T-cell (primary cell): ENCODE results near the gene PRKCB. TPM values are rescaled to one million over a fixed set of nuclear protein-coding genes. Genes with fewer than 3 reads are reported as not detected.
"Not testable (repeated sequence)": the region's sequence is repeated elsewhere in the genome, so short reads cannot be mapped to it uniquely, and the experiment has no call there.

Source experiments
- ATAC-seq, 4 experiments: fragments of 200-7000 bp in 3 of 4; fragments of 150-1000 bp in 1 of 4; cut with Tn5 transposase; replicated peaks in 1 of 4; 1 replicate in 3 of 4; 2 replicates in 1 of 4; pipeline ENCODE4 v1.10.0; 2021; ENCODE audit warnings: moderate library complexity in 3 of 4, mild to moderate bottlenecking in 2 of 4, moderate number of reproducible peaks in 1 of 4
- CTCF ChIA-PET, 2 donors: fragments of 300-600 bp; sonication (Branson Sonifier 250); formaldehyde crosslinking; loops; one replicate each; lab custom pipeline; 2022; ENCODE audit warnings: antibody characterized with exemption in 2 of 2; lab: Charles Lee
- POLR2A ChIA-PET, 2 donors: fragments of 300-600 bp; sonication (Branson Sonifier 250); formaldehyde crosslinking; loops; one replicate each; lab custom pipeline; 2022; ENCODE audit warnings: antibody characterized with exemption in 2 of 2; lab: Charles Lee
- DNase-seq, 35 experiments: peaks; one replicate each; pipeline versions ENCODE4 v3.0.0 to v3.0.0-alpha.2; 2013 to 2023
- H3K27ac ChIP-seq: one replicate; pipeline ENCODE4 v1.5.1; 2013; ENCODE audit warnings: low read length
- H3K27me3 ChIP-seq, 2 experiments: replicated peaks in 1 of 2; 1 replicate in 1 of 2; 2 replicates in 1 of 2; pipeline versions ENCODE4 v1.6.1 to v1.7.0; 2013; ENCODE audit warnings: low read length in 1 of 2, mixed read lengths in 1 of 2; ENCODE audit not compliant: control insufficient read depth in 2 of 2, insufficient read depth in 2 of 2; ENCODE audit errors: extremely low read depth in 1 of 2
- H3K36me3 ChIP-seq, 2 donors: 1 replicate in 1 of 2; 2 replicates in 1 of 2; pipeline versions ENCODE4 v1.6.1 to v1.7.0; 2013; ENCODE audit warnings: low read length in 1 of 2; ENCODE audit not compliant: control insufficient read depth in 2 of 2, insufficient read depth in 1 of 2; ENCODE audit errors: extremely low read depth in 1 of 2
- H3K4me1 ChIP-seq, 2 experiments: 1 replicate in 1 of 2; 2 replicates in 1 of 2; pipeline versions ENCODE4 v1.6.1 to v1.7.0; 2013; ENCODE audit warnings: low read length in 2 of 2, mixed read lengths in 1 of 2; ENCODE audit not compliant: insufficient read depth in 2 of 2, control insufficient read depth in 1 of 2; ENCODE audit errors: extremely low read depth in 1 of 2
- H3K4me3 ChIP-seq, 2 donors: 1 replicate in 1 of 2; 2 replicates in 1 of 2; pipeline versions ENCODE4 v1.5.1 to v1.7.0; 2013; ENCODE audit warnings: mild to moderate bottlenecking in 2 of 2, low read length in 1 of 2, moderate library complexity in 1 of 2; ENCODE audit not compliant: control insufficient read depth in 1 of 2; ENCODE audit errors: extremely low read depth in 1 of 2
- H3K9me3 ChIP-seq: 2 replicates; pipeline ENCODE4 v1.7.0; 2013
- H3K27ac Mint-ChIP-seq, 2 donors: one replicate each; pipeline ENCODE4 v1.8.0; 2020 to 2021; ENCODE audit warnings: mild to moderate bottlenecking in 2 of 2, mixed read lengths in 2 of 2
- H3K27me3 Mint-ChIP-seq, 2 donors: one replicate each; pipeline ENCODE4 v1.8.0; 2021 to 2022; ENCODE audit warnings: mixed read lengths in 2 of 2
- H3K36me3 Mint-ChIP-seq: one replicate; pipeline ENCODE4 v1.8.0; 2021; ENCODE audit warnings: mixed read lengths
- H3K4me1 Mint-ChIP-seq, 3 donors: one replicate each; pipeline ENCODE4 v1.8.0; 2020 to 2022; ENCODE audit warnings: mixed read lengths in 3 of 3, mild to moderate bottlenecking in 1 of 3
- H3K4me3 Mint-ChIP-seq, 3 donors: one replicate each; pipeline ENCODE4 v1.8.0; 2020 to 2022; ENCODE audit warnings: mild to moderate bottlenecking in 3 of 3, mixed read lengths in 3 of 3, moderate library complexity in 3 of 3
- H3K9me3 Mint-ChIP-seq, 3 donors: one replicate each; pipeline ENCODE4 v1.8.0; 2020 to 2022; ENCODE audit warnings: mixed read lengths in 3 of 3
- WGBS: methylation state at CpG from one replicate; pipeline ENCODE4 v1.1.5; 2013; ENCODE audit warnings: missing lambda C conversion rate; ENCODE audit not compliant: insufficient coverage; 5-methylcytosine and 5-hydroxymethylcytosine counted together
- total RNA-seq, 35 experiments: library from RNA in 6 of 35; stranded (reverse) in 6 of 35; fragments of 120-200 nt in 1 of 35; gene quantifications; one replicate each; pipeline versions ENCODE4 v1.2.1 to v1.2.4 and lab custom pipeline; 2013 to 2026

Gene PRKCB
- total RNA-seq, 5 donors from 2014 or later (not counting 1 experiment from before 2014, with no cell fraction given), result 84.7 to 114 (median 105) TPM

DNA sequence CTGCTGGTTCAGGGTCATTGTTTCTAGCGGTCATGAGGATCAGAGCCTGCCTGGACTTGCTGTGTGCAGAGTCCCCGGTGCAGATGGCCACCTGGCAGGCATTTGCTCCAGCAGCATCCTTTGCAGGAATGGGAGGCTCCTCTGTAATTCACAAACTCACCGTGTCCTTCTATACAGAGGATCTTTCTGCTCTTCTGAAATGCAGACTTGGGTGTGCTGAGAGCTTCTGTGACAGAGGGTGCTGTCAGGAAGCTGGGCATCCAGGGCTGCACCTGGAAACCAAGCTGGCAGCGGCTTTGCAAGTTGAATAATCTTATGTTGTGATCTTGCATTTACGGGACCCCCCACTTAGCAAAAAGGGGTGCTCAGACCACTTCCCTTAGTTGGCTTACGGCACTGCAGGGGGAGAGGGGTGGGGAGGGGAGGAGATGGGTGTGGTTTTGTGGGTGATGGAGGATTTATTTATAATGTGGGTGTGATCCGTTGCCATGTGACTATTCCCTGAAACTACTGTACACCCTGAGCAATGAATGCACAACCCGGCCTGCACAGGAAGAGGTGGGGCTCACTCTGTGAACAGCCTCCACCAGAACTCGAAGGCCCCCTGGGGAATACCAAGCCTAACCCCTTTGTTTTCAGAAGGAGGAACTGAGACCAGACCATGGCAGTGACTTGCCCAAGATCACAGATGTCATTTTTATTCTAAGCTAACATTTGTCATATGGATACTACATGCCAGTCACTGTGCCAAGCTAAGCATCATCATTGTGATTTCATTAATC is 178.3 kb downstream of the PRKCB start:
- peak overlapping the region; percentile 95 to 98 for H3K27ac Mint-ChIP-seq
- H3K27ac ChIP-seq, result peak overlapping the region; percentile 79
- no peak overlapping the region for H3K4me3 ChIP-seq
- peaks cover 22 to 51% of the 10 kb centered on the region in 2 experiments for H3K4me1 ChIP-seq
- POLR2A ChIA-PET, result interaction anchor here in 1 of 2 donors (0.5 kb wide), 1 partner anchor 111 kb away, joined by 3 read pairs; no protein-coding TSS in a partner anchor
- no peaks in the 10 kb centered on the region for H3K9me3 Mint-ChIP-seq
- ATAC-seq (peak; percentile 88 to 93 (median 90)), DNase-seq (peak; percentile 30 to 86 (median 71))
- no peaks in the 10 kb centered on the region for H3K9me3 ChIP-seq
- peaks cover 58 to 72% (median 65%) of the 10 kb centered on the region in 3 donors for H3K4me1 Mint-ChIP-seq
- H3K4me3 Mint-ChIP-seq, result peak overlapping the region; percentile 34 to 72 (median 55)
- H3K27me3 ChIP-seq, result no peaks in the 10 kb centered on the region
- CTCF ChIA-PET, result interaction anchor here (0.5 to 7.8 kb wide), 11 partner anchors 10 to 282 kb away, joined by 3 to 146 read pairs (median 4); no protein-coding TSS in a partner anchor
- 10% methylated on average over 2 of the region's 9 CpGs for WGBS
- H3K36me3 ChIP-seq, result peaks cover 0 to 2% of the 10 kb centered on the region in 2 donors
- no peaks in the 10 kb centered on the region for H3K27me3 Mint-ChIP-seq
- peaks cover 8% of the 10 kb centered on the region for H3K36me3 Mint-ChIP-seq

DNA sequence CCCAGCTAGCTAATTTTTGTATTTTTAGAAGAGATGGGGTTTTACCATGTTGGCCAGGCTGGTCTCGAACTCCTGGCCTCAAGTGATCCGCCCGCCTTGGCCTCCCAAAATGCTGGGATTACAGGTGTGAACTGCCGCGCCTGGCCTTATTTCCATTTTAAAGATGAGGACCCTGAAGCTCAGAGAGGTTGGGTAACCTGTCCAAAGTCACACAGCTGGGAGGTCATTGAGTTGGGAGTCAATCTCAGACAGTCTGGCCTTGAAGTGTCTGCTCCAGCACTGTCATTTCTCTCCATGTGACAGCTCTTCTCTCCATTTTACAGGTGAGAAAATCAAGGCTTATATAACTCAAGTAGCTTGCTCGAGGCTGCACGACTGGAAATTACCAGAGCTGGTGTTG is 179.2 kb downstream of the PRKCB start:
- CTCF ChIA-PET, result interaction anchor here (0.6 to 7.8 kb wide), 7 partner anchors 8 to 274 kb away, joined by 3 to 146 read pairs (median 4); no protein-coding TSS in a partner anchor
- H3K36me3 Mint-ChIP-seq, DNase-seq, ATAC-seq, H3K27me3 Mint-ChIP-seq, H3K9me3 Mint-ChIP-seq, H3K4me3 ChIP-seq, H3K36me3 ChIP-seq, POLR2A ChIA-PET, H3K9me3 ChIP-seq, H3K27me3 ChIP-seq: not testable (repeated sequence)
- H3K27ac ChIP-seq, result peak overlapping the region; percentile 79
- peaks cover 56 to 69% (median 63%) of the 10 kb centered on the region in 3 donors for H3K4me1 Mint-ChIP-seq
- peaks cover 22 to 47% of the 10 kb centered on the region in 2 experiments for H3K4me1 ChIP-seq
- 89% methylated on average over 6 of the region's 7 CpGs for WGBS
- peak overlapping the region; percentile 81 to 85 for H3K27ac Mint-ChIP-seq
- peak overlapping the region in 1 of 3 donors; percentile 72 for H3K4me3 Mint-ChIP-seq

DNA sequence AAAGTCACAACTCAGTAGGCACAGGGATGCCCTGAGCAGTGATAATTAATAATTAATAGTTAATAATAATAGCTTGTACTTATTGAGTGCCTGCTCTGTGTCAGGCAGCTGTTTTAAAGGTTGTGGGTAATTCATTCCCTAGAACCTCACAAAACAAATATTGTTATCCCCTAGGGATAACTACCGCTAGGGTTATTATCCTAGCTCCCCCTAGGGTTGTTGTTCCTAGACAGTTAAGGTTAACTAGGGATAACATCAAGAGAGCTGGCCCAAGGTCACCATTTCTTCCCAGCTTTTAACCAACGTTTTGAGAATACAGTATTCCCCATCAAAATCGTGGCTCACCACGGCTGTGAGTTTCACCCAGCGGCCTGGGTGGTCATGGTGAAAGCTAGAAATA is 180.1 kb downstream of the PRKCB start:
- H3K36me3 ChIP-seq, result peaks cover 0 to 3% of the 10 kb centered on the region in 2 donors
- no peaks in the 10 kb centered on the region for H3K9me3 ChIP-seq
- 100% methylated on average over 3 of the region's 5 CpGs for WGBS
- H3K27me3 ChIP-seq, result no peaks in the 10 kb centered on the region
- H3K4me1 Mint-ChIP-seq, result peaks cover 50 to 66% (median 60%) of the 10 kb centered on the region in 3 donors
- H3K4me1 ChIP-seq, result peaks cover 23 to 41% of the 10 kb centered on the region in 2 experiments
- DNase-seq (no peak), ATAC-seq (no peak)
- no peaks in the 10 kb centered on the region for H3K27me3 Mint-ChIP-seq
- H3K9me3 Mint-ChIP-seq, result no peaks in the 10 kb centered on the region
- ChIA-PET POLR2A (no interaction called here), CTCF (interaction anchor here (0.7 to 7.8 kb wide), 6 partner anchors 9 to 213 kb away, joined by 3 to 146 read pairs (median 4); no protein-coding TSS in a partner anchor)
- H3K36me3 Mint-ChIP-seq, result peaks cover 7% of the 10 kb centered on the region
- H3K4me3 Mint-ChIP-seq, result peak overlapping the region in 1 of 3 donors; percentile 72
- peak overlapping the region; percentile 79 for H3K27ac ChIP-seq
- H3K27ac Mint-ChIP-seq, result peak overlapping the region; percentile 81 to 85
- H3K4me3 ChIP-seq, result no peak overlapping the region

DNA sequence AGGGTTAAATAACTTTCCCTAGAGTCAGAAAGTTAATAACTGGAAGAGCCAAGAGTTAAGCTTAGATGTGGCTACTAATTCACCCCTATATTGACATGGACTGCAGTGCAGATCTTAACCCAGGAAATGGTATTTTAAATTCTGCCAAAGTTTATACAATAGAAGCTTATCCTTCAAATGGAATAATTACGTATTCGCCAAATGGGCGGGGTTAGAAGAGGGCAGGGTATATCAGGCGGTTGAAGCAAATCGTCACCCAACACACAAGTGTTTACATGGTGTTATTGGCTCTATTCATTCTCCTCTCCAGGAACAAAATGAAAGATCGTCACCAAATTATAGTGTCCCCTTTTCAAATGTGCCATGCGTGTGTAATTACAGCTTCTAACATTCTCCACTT is 182.7 kb downstream of the PRKCB start:
- CTCF ChIA-PET, result no interaction called here
- H3K4me3 Mint-ChIP-seq, result no peak overlapping the region
- peaks cover 8% of the 10 kb centered on the region for H3K36me3 Mint-ChIP-seq
- no peak overlapping the region for H3K27ac ChIP-seq
- H3K27me3 ChIP-seq, result no peaks in the 10 kb centered on the region
- peaks cover 0 to 3% of the 10 kb centered on the region in 2 donors for H3K36me3 ChIP-seq
- H3K9me3 Mint-ChIP-seq, result no peaks in the 10 kb centered on the region
- no peak overlapping the region for H3K4me3 ChIP-seq
- no peak for ATAC-seq
- POLR2A ChIA-PET, result interaction anchor here in 1 of 2 donors (0.6 kb wide), 1 partner anchor 524 kb away, joined by 6 read pairs; no protein-coding TSS in a partner anchor
- no peak for DNase-seq
- peak overlapping the region; percentile 11 to 37 for H3K27ac Mint-ChIP-seq
- H3K4me1 Mint-ChIP-seq, result peaks cover 51 to 60% (median 54%) of the 10 kb centered on the region in 3 donors
- no peaks in the 10 kb centered on the region for H3K9me3 ChIP-seq
- 96% methylated on average over 4 of the region's 7 CpGs for WGBS
- H3K4me1 ChIP-seq, result peaks cover 19 to 38% of the 10 kb centered on the region in 2 experiments
- no peaks in the 10 kb centered on the region for H3K27me3 Mint-ChIP-seq

DNA sequence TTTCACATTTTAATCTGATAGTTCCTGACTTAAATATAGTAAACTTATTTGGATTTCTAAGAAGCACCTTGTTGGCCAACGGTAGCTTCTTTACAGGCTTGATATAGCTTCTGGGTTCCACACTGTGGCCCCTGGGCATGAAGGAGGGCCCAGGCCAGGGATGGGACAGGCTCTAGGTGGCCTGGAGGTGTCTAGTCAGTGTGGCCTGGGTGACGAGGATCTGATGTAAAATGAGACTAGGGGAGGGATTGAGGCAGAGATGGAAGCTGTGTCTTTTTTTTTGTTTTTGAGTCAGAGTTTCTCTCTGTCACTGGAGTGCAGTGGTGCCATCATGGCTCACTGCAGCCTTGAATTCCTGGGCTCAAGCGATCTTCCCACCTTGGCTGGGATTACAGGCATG is 187.0 kb downstream of the PRKCB start:
- no peak for DNase-seq
- Histone ChIP-seq H3K27me3 (no peaks in the 10 kb centered on the region), H3K9me3 (no peaks in the 10 kb centered on the region), H3K27ac (no peak overlapping the region), H3K4me1 (peaks cover 2 to 9% of the 10 kb centered on the region in 2 experiments), H3K36me3 (peaks cover 0 to 3% of the 10 kb centered on the region in 2 donors), H3K4me3 (no peak overlapping the region)
- 50% methylated on average over 1 of the region's 3 CpGs for WGBS
- no peak overlapping the region for H3K27ac Mint-ChIP-seq
- ChIA-PET CTCF (no interaction called here), POLR2A (no interaction called here)
- no peak for ATAC-seq
- H3K27me3 Mint-ChIP-seq, result no peaks in the 10 kb centered on the region
- H3K36me3 Mint-ChIP-seq, result peaks cover 8% of the 10 kb centered on the region
- peaks cover 32 to 42% (median 33%) of the 10 kb centered on the region in 3 donors for H3K4me1 Mint-ChIP-seq
- no peaks in the 10 kb centered on the region for H3K9me3 Mint-ChIP-seq
- H3K4me3 Mint-ChIP-seq, result no peak overlapping the region

DNA sequence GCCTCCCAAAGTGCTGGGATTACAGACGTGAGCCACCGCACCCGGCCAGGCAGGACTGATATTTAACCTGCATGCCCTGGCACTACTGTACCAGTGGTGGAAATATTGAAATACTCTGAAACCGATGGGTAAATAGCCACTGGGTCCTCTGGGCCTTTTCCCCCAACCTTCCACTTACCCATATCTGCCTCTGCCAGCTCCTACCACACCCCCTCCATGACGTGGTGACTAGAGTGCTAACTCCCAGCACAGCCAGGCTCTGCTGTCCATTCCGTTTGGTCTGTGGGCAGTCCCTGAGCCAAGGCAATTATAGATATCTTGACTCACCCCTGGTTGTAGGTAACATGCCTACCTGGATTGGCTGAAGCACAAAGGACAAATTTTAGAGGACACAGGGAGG is 187.8 kb downstream of the PRKCB start:
- 67% methylated on average over 3 of the region's 6 CpGs for whole genome bisulfite sequencing
- POLR2A ChIA-PET, result no interaction called here

More for the DNA sequence above, 187.8 kb downstream of the PRKCB start:
- peaks cover 8% of the 10 kb centered on the region for H3K36me3 Mint-ChIP-seq
- H3K27ac Mint-ChIP-seq, result no peak overlapping the region
- no peak for DNase-seq
- H3K9me3 Mint-ChIP-seq, result no peaks in the 10 kb centered on the region
- Histone ChIP-seq H3K27ac (no peak overlapping the region), H3K4me1 (peaks cover 2 to 9% of the 10 kb centered on the region in 2 experiments), H3K4me3 (no peak overlapping the region), H3K27me3 (no peaks in the 10 kb centered on the region), H3K9me3 (no peaks in the 10 kb centered on the region), H3K36me3 (peaks cover 0 to 3% of the 10 kb centered on the region in 2 donors)
- H3K27me3 Mint-ChIP-seq, result no peaks in the 10 kb centered on the region
- CTCF ChIA-PET, result no interaction called here
- H3K4me3 Mint-ChIP-seq, result no peak overlapping the region
- no peak for ATAC-seq
- peaks cover 32 to 44% (median 35%) of the 10 kb centered on the region in 3 donors for H3K4me1 Mint-ChIP-seq
